Stimulated activated CD8-positive, alpha-beta memory T cell treated with anti-CD3 and anti-CD28 coated beads, Interleukin-4, amount 100 ng/mL, for 4 hours (primary cell): Measurements from ENCODE around the gene KIF5A.
"Not testable (repeated sequence)": the region's sequence is repeated elsewhere in the genome, so short reads cannot be mapped to it uniquely, and the experiment has no call there.

Experiments used
- DNase-seq, 2 donors: peaks; one replicate each; pipeline ENCODE4 v3.0.0-alpha.2; 2020; ENCODE audit warnings: low read depth in 2 of 2, low spot score in 1 of 2

The KIF5A gene

GRCh38 chr12:57549909-57550640 is at the start of gene KIF5A:
Gene KIF5A, plus strand, starts transcription at chr12:57550044. Its CDS starts 228 bp downstream, at chr12:57550272.
- peak; percentile 6 to 12 for DNase-seq

GRCh38 chr12:57500213-57500612 is 49.6 kb upstream of the KIF5A start:
- DNase-seq = no peak

DNA sequence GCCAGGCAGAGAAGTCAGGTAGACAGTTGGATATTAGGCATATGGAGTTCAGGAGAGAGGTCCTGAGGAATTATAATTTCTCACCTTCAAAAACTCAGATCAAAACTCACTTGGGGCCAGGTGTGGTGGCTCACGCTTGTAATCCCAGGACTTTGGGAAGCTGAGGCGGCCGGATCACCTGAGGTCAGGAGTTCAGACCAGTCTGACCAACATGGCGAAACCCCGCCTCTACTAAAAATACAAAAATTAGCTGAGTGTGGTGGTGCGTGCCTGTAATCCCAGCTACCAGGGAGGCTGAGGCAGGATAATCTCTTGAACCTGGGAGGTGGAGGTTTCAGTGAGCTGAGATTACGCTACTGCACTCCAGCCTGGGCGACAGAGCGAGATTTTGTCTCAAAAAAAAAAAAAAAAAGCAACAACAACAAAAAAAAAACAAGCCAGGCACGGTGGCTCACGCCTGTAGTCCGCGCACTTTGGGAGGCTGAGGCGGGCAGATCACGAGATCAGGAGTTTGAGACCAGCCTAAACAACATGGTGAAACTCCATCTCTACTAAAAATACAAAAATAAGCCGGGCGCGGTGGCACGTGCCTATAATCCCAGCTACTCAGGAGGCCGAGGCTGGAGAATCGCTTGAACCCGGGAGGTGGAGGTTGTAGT is 47.4 kb upstream of the KIF5A start:
- not testable (repeated sequence) for DNase-seq

DNA sequence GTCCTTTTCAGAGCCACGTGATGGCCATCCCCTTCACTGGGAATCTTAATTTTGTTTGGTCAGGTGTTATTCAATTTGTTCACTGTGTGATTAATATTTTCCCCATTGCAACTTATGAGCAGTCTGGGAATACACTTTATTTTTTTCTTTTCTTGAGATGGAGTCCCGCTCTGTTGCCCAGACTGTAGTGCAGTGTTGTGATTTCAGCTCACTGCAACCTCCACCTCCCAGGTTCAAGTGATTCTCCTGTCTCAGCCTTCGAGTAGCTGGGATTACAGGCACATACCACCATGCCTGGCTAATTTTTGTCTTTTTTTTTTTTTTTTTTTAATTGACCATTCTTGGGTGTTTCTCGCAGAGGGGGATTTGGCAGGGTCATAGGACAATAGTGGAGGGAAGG is 43.3 kb upstream of the KIF5A start:
- not testable (repeated sequence) for DNase-seq

DNA sequence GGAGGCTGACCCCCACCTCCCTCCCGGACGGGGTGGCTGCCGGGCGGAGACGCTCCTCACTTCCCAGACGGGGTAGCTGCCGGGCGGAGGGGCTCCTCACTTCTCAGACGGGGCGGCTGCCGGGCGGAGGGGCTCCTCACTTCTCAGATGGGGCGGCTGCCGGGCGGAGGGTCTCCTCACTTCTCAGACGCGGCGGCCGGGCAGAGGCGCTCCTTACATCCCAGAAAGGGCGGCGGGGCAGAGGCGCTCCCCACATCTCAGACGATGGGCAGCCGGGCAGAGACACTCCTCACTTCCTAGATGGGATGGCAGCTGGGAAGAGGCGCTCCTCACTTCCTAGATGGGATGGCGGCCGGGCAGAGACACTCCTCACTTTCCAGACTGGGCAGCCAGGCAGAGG is 42.0 kb upstream of the KIF5A start:
- DNase-seq = not testable (repeated sequence)

GRCh38 chr12:57511161-57511560 is 38.7 kb upstream of the KIF5A start:
- DNase-seq = no peak

DNA sequence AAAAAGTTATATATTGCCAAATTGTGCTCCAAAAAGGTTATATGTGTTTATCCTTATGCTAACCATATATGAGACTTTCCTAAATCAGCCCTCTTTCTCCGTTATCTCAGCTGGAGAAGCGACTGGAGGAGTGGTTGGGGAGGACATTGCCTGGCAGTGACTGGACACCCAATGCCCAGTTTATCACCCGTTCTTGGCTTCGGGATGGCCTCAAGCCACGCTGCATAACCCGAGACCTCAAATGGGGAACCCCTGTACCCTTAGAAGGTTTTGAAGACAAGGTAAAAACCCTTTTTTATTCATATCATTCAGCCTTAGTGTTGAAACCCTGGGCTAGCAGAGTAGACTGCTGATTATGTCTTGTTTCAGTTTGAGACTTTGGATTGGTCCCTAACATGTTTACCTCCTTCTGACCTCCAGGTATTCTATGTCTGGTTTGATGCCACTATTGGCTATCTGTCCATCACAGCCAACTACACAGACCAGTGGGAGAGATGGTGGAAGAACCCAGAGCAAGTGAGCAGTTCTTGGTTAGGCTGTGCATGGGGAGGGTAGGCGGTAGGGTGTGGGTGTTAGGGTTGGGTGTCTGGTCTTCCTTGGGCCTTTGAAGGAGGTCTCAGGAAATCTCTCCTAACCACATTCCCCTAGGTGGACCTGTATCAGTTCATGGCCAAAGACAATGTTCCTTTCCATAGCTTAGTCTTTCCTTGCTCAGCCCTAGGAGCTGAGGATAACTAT is 38.1 kb upstream of the KIF5A start:
- DNase-seq = no peak

GRCh38 chr12:57512665-57513064 is 37.2 kb upstream of the KIF5A start:
- DNase-seq = no peak

DNA sequence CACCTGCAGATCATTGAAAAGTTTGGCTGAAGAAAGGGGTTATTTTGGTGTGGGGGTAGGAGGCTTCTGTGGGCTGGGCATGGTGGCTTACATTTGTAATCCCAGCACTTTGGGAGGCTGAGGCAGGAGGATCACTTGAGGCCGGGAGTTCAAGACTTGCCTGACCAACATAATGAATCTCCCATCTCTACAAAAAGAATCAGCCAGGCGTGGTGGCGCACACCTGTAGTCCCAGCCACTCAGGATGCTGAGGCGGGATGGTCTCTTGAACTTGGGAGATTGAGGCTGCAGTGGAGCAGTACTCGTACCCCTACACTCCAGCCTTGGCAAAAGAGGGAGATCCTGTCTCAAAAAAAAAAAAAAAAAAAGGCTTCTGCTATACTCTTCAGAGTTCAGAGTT is 36.6 kb upstream of the KIF5A start:
- DNase-seq = no peak

DNA sequence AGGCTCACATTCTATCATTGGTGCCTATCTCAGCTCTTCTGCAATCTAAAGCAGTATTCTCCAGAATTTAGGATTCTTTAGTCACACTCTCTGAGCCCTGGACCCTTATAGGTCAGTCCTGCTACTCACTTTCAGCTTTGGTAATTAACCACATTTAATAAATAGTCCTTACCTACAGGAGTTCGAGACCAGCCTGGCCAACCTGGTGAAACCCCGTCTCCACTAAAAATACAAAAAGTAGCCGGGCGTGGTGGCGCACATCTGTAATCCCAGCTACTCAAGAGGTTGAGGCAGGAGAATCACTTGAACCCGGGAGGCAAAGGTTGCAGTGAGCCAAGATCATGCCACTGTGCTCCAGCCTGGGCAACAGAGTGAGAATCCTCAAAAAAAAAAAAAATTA is 36.2 kb upstream of the KIF5A start:
- DNase-seq = not testable (repeated sequence)

- not testable (repeated sequence) for DNase-seq
These were observed 35.6 kb upstream of the KIF5A start for GRCh38 chr12:57514246-57514645.

GRCh38 chr12:57514720-57515407 is 35.0 kb upstream of the KIF5A start:
- DNase-seq = no peak

- DNase-seq = no peak
These were observed 34.4 kb upstream of the KIF5A start for GRCh38 chr12:57515408-57515933.

DNA sequence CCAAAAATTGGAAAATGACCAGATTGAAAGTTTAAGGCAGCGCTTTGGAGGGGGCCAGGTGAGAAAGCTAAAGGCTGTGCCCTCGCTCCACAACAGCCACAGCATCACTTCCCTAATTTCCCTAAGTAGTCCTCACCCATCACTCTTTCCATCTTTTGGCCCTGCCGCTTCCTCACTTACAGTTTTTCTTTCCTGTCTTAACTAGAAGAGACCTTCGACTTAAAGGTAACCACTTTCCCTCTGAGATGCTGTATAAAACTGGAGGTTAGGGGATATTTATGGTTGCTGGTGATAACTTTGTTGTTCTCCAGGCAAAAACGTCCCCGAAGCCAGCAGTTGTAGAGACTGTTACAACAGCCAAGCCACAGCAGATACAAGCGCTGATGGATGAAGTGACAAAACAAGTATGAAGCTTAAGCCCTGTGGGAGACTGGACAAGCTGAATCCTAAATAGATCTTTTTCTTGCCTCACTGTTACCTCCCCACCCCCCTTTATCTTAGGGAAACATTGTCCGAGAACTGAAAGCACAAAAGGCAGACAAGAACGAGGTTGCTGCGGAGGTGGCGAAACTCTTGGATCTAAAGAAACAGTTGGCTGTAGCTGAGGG is 33.8 kb upstream of the KIF5A start:
- no peak for DNase-seq

GRCh38 chr12:57516617-57517153 is 33.2 kb upstream of the KIF5A start:
- no peak for DNase-seq

GRCh38 chr12:57517187-57517586 is 32.7 kb upstream of the KIF5A start:
- DNase-seq = no peak

DNA sequence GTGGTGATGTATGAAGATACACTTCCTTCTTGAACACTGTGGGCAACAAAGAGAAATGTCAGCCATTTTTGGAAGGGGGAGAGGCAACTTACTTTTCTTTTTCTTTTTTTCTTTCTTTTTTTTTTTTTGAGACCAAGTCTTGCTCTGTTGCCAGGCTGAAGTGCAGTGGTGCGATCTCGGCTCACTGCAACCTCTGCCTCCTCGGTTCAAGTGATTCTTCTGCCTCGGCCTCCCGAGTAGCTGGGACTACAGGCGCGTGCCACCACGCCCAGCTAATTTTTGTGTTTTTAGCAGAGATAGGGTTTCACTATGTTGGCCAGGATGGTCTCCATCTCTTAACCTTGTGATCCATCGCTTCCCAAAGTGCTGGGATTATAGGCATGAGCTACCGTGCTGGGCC is 32.1 kb upstream of the KIF5A start:
- DNase-seq = not testable (repeated sequence)

- no peak for DNase-seq
These were observed 31.5 kb upstream of the KIF5A start for GRCh38 chr12:57518176-57518919.

- DNase-seq = no peak
These were observed 30.7 kb upstream of the KIF5A start for GRCh38 chr12:57518920-57519795.
